GM19468 (cell line): Measurements from ENCODE around the gene CEP41.

Experiments
- ATAC-seq: cut with Tn5 transposase; IDR thresholded peaks from one replicate; pipeline ENCODE4 v1.9.1; 2021; ENCODE audit warnings: mild to moderate bottlenecking, moderate library complexity, moderate number of reproducible peaks; ENCODE audit not compliant: unreplicated experiment; ENCODE audit errors: extremely low read depth

The CEP41 gene, protein sequence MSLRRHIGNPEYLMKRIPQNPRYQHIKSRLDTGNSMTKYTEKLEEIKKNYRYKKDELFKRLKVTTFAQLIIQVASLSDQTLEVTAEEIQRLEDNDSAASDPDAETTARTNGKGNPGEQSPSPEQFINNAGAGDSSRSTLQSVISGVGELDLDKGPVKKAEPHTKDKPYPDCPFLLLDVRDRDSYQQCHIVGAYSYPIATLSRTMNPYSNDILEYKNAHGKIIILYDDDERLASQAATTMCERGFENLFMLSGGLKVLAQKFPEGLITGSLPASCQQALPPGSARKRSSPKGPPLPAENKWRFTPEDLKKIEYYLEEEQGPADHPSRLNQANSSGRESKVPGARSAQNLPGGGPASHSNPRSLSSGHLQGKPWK

DNA sequence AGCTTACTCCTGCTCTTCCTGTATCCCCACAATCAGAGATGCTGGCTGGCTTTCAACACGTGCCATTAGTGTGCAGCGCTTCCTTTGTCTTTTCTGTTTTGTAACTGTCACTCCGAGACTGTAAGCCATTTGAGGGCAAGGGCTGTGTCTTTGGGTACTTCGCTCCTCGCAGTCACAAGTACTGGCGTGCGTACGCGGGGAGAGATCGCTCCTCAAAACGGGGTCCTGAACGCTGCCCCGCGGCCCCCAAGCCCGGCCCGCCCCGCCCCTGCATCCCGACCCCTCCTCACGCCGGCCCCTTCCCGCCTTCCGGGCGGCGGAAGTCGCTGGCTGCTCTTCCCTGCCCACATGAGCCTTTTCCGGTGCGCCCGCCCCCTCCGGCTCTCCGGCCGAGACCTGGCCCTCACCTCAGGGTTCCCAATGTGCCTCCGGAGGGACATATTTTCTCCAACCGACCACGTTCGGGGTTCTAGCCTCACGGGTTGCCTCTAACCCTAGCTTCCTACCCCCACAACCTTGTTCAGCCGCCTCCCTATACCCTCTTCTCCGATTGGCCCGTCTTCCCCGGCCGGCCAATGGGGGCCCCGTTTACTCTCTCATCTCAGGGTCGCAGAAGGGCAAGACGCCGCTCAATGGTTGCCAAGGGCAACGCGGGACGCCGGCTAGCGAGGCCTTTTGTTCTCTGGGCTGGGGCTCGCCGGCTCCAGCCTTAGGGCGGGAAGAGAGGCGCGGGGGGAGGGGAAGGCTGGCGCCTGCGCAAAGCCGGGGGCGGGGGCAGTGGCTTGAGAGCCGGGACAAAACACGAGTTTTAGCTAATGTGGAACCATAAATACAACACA, at the start of gene CEP41:
CEP41 (minus strand) TSS at position 490 of the 839 bp plus-strand sequence; CDS start at position 440, 50 bp downstream.
- ATAC-seq = peak; percentile 85

DNA sequence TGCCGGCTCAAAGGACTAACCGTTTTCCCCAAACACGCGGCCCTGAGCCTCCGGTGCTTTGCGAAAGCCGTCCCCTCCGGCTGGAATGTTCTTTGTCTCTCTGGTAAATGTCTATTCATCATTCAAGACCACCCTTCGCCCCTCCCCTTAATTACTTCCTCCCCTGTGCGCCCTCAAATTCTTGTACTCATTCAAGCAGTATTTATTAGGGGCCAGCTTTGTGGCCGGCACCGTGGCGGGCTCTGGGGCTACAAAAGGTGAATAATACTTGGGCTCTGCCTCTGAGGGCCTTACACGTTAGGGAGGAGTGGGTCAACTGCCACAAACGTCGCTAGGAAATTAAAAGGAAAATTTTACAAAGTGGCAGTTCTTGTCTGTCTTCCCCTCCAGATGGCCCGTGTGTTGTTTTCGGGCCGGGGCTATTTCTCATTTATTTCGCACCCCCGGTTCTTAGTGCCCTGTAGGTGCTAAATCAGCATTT, 49.5 kb upstream of the CEP41 start:
- ATAC-seq = no peak

DNA sequence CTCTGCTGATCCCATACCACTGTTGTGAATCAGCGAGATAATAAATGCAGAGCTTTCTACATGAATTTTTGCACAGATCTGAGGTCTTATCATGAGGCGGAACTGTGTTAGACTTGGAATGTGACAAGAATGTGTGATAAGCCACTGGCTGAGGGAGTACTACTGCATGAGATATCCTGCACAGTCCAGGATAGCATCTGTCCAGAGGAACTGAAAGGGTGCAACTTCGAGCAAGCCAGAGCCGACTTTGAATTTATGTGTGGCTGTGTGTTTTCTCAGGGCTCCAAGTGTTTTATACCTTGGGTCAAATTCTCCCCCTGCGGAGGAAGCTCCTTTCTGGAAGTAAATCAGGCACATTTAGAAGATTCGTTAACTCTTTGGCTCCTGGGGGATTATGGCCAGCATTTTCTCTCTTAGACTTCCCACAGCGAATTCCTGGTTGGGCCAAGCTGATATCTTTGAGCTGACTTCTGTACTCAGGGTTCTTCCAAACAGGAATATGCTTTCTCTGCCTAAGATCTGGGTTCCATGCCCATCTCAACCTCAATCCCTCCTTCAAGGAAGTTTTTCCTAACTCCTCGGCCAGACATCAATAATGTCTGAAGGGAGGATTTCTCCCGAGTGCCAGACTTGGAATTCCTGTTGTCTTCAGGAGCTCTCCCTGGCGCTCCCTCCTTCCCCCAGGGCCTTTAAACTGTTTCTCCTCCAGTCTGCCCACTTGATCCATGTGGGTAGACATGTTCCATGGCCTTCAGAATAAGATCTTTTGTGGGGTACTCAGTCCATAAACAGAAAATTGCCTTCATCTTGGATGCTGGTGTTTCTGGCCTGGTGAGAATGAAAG, 48.5 kb upstream of the CEP41 start:
- no peak for ATAC-seq

DNA sequence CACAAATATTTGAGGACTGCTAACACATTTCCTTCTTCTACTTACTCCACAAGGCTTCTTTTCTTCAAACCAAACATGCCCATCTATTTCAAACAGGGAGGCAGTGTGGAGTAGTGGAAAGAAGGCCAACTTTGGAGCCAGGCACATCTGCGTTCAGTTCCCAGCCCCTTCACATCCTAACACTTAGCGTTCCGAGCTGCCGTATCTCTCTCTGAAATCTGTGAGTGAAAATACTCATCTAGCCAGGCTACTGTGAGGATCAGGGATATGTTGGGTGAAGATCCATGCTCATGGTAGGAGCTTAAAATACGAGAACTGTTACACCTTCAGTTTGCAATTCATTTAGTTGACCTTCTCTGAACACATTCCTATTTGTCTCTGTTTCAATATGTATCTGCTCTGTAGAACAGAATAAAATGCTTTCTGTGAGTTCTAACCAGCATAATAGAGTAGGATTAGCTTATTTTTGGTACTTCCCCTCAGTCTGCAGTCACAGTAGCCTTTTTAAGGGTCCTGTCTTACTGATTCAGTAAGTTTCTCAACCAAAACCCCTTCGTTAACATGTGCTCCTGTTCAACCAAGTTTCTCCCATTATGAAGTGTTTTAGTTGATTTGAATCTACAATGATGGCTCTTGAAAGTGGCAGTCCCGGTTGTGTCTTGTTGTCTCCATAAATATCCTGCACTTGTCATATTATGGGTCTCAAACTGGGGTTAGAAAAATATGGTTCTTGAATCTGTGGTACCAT, 47.8 kb upstream of the CEP41 start:
- ATAC-seq = no peak

DNA sequence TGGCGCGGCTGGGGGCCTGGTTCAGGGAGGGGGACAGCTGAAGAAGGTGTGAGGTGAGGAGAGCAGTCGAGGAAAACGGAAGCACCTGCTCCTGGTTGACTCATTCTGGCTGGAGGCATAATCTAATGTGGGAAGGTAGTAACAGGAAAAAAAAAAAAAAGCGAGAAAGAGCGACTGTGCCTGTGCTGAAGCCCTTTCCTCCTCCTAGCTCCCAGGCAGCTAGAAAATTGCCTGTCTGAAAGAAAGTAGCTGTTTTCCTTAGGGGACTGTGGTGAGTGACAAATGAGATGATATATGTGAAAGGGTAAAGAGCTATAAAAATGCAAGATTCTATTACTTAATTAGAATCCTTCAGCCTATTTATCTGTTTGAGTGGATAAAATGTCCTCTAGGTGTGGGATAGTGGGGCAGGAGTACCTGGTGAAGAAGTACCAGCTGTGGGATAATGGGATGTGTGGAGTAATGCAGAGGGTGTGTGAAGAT, 46.2 kb upstream of the CEP41 start:
- no peak for ATAC-seq

DNA sequence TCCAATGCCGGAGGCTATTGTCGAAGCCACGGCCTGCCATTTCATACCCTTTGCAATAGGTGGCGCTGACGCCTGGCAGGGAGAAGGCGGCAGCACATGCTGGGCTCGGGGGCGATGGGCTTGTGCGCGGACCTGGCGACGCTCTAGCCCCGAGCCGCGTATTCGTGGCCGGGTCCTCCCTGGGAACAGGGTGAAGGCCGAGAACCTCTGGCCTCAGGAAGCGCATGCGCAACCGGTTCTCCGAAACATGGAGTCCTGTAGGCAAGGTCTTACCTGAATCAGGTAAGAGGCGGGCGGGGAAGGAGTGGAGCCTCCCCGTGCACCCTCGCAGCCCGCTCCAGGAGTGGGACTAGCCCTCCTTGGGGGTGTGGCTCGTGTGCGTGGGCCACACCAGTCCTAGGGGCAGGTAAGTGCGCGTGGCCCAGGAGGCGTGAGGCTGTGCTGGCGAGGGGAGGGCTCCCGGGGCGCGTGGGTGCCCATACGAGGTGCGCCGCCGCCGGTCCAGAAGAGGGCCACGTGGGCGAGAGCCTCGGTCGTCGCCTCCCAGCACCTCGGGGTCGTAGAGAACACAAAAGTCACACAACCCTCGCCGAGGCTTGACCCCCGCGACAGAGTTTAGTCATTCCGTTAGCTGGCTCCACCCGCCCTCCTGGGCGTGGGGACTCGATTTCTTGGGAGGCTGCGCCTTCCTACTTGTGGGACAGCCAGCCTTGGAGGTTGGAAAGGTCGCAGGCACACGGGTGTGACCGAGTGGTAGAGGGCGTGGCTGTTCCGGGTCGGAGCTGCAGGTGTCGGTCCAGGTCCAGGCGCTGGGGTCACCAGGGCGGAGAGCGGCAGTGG, 45.5 kb upstream of the CEP41 start:
- no peak for ATAC-seq

DNA sequence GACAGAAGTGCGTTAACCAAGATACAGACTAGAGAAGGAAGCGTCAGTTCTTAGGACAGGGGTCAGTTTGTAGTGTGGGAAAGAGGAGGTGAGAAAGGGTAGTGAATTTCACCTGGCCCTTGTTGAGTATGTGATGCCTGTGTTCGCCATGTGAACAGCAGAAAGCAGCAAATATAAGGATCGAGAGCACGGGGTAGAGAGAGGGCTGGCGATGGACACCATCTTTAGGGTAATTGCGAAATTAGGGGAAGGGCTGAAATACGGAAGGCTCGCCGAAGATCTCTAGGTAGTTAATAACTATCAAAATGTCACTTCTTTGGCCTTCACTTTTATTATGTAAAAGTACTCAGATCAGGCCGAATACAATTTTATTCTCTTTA, 44.9 kb upstream of the CEP41 start:
- ATAC-seq = no peak

DNA sequence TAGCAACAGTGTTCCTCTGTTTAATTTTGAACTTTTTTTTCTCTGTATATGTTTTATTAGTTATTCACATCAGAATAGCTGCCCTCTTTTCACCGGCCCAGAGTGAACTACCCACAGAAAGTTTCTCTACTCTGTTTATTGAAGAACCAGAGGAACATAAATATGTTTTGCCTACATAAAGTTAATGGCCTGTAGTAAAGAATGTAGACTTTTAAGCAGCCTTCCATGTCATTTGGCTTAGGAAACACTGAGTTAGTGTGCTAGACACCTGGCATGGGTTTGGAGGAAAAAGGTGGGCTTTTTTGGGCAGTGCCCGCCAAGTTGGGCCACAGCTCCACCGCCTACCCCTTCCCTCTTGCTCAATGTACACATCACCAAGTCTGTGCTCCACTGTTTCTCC, 42.2 kb upstream of the CEP41 start:
- no peak for ATAC-seq

DNA sequence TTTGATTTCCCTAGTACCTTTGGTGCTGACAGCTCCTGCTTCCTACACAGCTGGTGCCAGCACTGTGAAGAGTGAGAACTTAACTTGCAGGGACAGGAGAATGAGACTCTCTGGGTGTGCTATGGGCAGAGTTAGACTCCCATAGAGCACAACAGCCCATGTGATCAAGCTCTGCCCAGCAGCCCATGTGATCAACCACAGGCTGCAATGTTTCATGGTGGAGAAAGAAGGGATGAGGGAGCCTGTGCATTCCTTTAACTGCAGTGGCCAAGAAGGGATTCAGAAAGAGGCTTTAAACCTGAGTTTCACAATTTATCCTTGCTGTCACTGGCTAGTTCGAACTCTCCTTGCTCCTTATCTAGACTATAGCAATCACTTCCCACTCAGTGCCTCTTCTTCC, 41.1 kb upstream of the CEP41 start:
- no peak for ATAC-seq

DNA sequence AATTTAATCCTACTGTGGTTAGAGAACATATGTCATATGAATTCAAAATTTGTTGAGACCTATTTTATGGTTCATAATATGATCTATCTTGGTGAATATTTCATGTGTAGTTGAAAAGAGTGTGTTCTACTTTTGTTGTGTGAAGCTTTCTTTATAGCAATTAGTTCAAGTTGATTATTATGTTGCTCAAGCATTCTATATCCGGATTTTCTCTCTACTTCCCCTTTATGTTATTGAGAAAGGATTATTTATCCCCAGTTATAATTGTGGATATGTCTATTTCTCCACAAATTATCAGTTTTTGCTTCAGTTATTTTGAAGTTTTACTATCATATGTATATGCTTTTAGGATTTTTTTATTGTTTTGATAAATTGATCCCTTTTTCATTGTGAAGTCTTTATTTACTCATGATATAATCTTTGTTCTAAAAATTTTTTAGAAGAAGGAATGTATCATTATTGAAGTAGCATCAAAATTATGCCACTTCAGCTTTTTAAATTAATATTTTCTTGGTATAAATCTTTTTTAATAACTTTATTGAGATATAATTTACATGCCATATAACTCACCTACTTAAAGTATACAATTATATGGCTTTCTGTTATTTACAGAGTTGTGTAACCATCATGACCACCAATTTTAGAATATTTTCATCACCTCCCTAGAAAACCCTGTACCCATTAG, 39.0 kb upstream of the CEP41 start:
- ATAC-seq = no peak

DNA sequence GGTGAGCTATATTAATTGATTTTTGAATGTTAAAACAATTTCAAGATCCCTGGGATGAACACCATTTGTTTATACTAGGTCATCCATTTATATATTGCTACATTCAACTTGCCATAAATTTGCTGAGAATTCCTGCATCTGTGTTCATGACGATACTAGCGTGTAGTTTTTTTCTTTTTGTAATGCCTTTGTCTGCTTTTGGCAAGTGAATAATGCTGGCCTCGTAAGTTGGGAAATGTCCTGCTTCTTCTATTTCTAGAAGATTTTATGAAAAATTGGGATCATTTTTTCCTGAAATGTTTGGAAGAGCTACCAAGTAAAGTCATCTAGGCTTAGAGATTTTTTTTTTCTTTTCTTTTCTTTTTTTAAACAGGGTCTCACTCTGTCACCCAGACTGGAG, 38.2 kb upstream of the CEP41 start:
- ATAC-seq = no peak

DNA sequence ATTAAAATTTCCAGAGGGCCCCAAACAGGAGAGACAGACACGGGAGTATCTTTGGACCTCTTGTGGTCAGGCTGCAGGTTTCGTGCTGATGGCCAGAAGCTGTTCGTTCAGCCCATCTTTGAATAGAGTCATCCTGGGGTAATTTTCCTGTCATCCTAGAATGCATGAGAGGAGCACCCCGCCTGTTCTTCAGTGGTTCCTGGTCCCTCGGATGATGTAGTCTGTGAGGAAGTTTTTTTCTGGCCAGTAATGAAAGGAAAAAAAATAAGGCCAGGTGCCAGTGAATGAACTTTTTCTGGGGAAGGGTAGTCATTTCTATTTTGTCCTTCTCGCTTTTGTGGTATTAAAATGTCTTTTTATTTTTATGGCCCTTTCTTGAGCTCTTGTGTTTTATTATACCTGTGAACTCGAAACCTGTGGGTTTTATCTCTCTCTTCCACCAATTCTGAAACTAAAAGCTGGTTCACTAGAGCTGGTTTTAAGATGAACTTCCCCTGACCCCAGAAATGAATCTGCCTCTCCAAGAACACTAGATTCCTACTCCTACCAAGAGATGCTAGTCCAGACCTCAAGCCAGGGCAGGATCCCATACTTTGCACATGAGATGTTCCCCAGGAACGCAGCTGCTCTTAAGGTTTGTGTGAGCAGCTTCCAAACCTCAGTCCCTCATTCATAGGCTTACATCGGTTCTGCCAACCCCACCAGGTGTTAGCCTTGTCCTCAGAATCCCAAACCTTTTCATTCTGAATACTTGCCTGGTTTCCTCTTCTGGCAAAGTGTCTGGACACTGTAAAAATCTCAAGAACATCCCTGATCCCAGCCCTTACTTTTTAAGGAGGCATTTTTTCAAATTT, 35.7 kb upstream of the CEP41 start:
- ATAC-seq = peak; percentile 86

DNA sequence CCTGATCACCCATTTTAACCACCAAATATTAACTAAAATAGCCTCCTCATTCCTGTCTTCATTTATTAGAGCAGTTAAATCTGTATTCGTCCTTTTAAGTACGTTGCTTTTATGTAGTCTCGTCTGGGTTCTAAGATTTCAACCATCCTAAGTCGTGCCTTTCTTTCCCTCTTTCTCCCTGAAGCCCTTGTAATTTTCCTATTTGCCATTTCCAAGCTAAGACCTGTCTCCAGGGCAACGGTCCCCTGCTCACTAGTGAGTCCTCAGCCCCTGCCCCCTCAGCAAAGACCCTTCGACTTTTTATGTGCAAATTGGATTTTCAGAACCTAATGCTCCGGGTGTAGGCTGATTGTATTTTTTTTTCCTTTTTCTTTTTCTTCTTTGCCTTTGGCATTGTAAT, 35.0 kb upstream of the CEP41 start:
- no peak for ATAC-seq

DNA sequence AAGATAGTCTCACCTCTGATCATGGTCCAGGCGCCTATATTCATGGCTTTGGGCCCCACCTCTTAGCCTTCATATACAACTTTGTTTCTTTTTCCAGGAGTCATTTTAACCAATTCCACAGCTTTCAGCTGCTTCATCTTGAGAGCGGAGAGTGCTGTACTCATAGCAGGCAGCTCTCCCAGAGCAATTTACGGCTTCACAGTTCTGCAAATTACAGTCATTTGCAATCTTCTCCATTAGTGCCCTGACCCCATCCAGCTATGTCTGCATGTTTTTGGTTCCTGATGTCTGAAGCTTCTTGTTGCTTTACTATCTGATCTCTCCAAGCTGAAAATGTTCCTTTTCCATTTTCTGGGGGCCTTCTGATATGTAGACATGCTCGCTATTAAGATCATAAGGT, 33.1 kb upstream of the CEP41 start:
- no peak for ATAC-seq

DNA sequence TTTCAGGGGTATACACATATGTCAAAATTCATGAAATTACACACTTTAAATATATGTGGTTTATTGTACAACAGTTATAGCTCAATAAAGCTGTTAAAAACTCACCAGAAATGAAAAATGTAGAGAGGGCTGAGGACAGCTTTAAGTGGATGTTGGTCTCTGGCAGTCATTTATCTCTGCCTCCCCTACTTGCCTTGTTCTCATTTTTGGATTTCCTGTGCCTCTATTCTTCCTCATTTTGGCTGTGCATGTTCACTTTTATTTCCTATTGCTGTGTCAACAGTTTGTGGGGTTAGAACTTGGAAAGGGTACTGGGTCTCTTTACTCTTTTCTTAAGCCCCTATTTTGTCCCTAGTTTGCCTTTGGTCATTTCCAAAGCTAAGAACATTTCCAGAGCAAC, 32.5 kb upstream of the CEP41 start:
- ATAC-seq = no peak

DNA sequence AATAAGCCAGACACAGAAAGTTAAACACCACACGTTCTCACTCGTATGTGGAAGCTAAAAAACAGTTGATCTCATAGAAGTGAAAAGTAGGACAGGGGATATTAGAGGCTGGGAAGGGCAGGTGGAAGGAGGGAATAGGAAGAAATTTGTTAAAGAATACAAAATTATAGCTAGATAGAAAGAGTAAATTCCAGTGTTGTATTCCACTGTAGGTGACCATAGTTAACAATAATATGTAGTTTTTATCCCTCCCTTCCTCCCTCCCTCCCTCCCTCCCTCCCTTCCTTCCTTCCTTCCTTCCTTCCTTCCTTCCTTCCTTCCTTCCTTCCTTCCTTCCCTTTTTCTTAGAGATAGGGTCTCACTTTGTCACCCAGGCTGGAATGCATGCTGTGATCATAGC, 31.2 kb upstream of the CEP41 start:
- ATAC-seq = no peak

DNA sequence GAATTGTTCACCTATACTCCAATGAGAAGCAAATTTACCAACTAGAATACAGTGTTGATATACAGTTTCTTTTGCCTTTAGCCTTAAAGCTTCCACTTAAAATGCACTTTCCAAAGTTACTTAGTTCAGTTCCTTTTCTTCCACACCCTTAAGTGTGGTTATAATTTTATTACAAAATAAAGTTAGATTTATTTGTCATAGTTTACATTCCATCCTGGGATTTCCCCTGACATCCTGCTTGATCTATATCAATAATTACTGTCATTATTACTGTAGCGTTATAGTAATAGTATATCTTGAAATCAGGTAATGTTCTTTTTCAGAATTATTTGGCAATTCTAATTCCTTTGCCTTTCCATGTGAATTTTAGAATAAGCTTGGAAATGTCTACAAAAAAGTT, 27.8 kb upstream of the CEP41 start:
- ATAC-seq = no peak
